Measurements from ENCODE around the gene NIPAL4.
A peak's percentile ranks its signal among the peaks of the same experiment; 100 is the strongest.

DNA sequence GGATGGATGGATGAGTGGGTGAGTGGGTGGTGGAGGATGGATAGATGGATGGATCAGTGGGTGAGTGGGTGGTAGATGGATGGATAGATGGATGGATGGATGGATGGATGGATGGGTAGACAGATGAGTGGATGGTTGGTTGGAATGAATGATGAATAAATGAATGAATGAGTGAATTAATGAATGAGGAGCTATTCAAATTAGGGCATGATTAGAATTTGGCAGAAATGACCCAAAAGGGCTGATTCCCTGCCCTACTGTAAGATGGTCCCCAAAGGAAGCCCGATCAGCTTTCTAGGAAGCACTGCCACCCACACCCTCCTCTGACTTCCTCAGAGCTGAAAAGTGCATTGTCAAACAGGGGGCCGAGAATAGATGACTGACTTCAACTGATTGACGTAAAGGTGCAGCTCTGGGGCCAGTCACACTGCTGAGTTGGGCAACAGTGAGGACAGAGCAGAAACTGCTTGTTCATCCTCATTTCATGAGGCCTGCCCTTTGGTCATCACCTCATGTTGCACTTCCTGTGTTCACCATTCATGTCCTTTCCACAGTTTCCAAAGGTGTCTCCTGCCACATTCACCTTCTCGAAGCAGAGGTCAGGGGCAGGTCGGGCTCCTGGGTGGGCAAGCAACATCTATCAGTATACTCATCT is 34.3 kb downstream of the NIPAL4 start:
- TF ChIP-seq POLR2AphosphoS5 (IDR thresholded peaks at IDR 0.05) (peak; percentile 62), EP300 (IDR thresholded peaks at IDR 0.05) (no peak), POLR2A (IDR thresholded peaks at IDR 0.05) (no peak)
- TF ChIP-seq, protein P1, sequence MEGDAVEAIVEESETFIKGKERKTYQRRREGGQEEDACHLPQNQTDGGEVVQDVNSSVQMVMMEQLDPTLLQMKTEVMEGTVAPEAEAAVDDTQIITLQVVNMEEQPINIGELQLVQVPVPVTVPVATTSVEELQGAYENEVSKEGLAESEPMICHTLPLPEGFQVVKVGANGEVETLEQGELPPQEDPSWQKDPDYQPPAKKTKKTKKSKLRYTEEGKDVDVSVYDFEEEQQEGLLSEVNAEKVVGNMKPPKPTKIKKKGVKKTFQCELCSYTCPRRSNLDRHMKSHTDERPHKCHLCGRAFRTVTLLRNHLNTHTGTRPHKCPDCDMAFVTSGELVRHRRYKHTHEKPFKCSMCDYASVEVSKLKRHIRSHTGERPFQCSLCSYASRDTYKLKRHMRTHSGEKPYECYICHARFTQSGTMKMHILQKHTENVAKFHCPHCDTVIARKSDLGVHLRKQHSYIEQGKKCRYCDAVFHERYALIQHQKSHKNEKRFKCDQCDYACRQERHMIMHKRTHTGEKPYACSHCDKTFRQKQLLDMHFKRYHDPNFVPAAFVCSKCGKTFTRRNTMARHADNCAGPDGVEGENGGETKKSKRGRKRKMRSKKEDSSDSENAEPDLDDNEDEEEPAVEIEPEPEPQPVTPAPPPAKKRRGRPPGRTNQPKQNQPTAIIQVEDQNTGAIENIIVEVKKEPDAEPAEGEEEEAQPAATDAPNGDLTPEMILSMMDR (IDR thresholded peaks at IDR 0.05) = no peak
